SJSA1 (cell line): ENCODE measurements around the gene SMG5. TPM values are rescaled to one million over a fixed set of nuclear protein-coding genes. Genes with fewer than 3 reads are reported as not detected.

ENCODE experiments used
- DNase-seq, 2 experiments: peaks; one replicate each; pipeline ENCODE4 v3.0.0-alpha.2; 2015 to 2020; ENCODE audit warnings: low spot score in 2 of 2, low read depth in 1 of 2
- H3K27ac ChIP-seq: fragments of 250-450 bp; sonication (Bioruptor Pico); 2 replicates; pipeline ENCODE4 v1.5.1; 2020; ENCODE audit warnings: mild to moderate bottlenecking, moderate library complexity
- H3K27me3 ChIP-seq: fragments of 250-450 bp; sonication (Bioruptor Pico); replicated peaks from 2 replicates; pipeline ENCODE4 v1.5.1; 2020; ENCODE audit warnings: mild to moderate bottlenecking, moderate library complexity
- H3K36me3 ChIP-seq: fragments of 250-450 bp; sonication (Bioruptor Pico); 2 replicates; pipeline ENCODE4 v1.5.1; 2020; ENCODE audit warnings: mild to moderate bottlenecking
- H3K4me1 ChIP-seq: fragments of 250-450 bp; sonication (Bioruptor Pico); replicated peaks from 2 replicates; pipeline ENCODE4 v1.6.1; 2021; ENCODE audit warnings: mild to moderate bottlenecking
- H3K4me3 ChIP-seq: fragments of 250-450 bp; sonication (Bioruptor Pico); 2 replicates; pipeline ENCODE4 v1.5.1; 2020; ENCODE audit warnings: mild to moderate bottlenecking
- H3K9me3 ChIP-seq: fragments of 250-450 bp; sonication (Bioruptor Pico); replicated peaks from 2 replicates; pipeline ENCODE4 v1.5.1; 2020; ENCODE audit warnings: mild to moderate bottlenecking
- total RNA-seq: library from RNA; depleted of rRNA; stranded (reverse); fragments of >200 nt; shearing (Covaris generic); gene quantifications from 2 replicates; pipeline ENCODE4 v1.2.3, GENCODE V29; 2014; rRNA removed

SMG5 gene
- total RNA-seq, 1 experiment from 2014 or later: 68.2 TPM

GRCh38 chr1:156211243-156211642 lies 71.4 kb downstream of the SMG5 start:
- Histone ChIP-seq H3K4me3 (no peak overlapping the region), H3K27ac (no peak overlapping the region), H3K9me3 (no peaks in the 10 kb centered on the region), H3K36me3 (peaks cover 72% of the 10 kb centered on the region), H3K27me3 (no peaks in the 10 kb centered on the region), H3K4me1 (peaks cover 15% of the 10 kb centered on the region)
- DNase-seq: no peak

- no peak for DNase-seq
- Histone ChIP-seq H3K9me3 (no peaks in the 10 kb centered on the region), H3K27me3 (no peaks in the 10 kb centered on the region), H3K4me1 (peaks cover 9% of the 10 kb centered on the region), H3K4me3 (no peak overlapping the region), H3K36me3 (peaks cover 78% of the 10 kb centered on the region), H3K27ac (no peak overlapping the region)
Measured at GRCh38 chr1:156204686-156205085, 77.9 kb downstream of the SMG5 start.

DNA sequence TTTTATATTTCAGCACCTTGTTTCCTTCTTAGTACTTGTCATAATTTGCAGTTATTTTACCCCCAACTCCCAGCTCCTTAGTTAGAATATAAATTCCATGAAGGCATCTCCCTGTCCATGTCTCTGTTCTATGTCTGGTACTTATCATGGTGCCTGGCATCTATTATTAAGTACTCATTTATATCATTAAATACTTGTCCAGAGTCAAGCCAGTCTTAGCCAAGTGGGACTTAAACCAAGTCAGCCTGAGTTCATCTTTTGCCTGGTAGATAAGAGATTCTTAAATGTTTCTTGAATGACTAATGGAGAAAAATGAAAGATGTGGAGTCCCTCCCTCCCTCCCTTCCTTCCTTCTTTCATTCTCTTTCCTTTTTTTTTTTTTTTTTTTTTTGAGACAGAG lies 79.3 kb downstream of the SMG5 start:
- H3K9me3 ChIP-seq: no peaks in the 10 kb centered on the region
- H3K27me3 ChIP-seq: no peaks in the 10 kb centered on the region
- 0 out of 2 replicates have a peak overlapping the region, but pooled peaks have one; percentile 29 for H3K27ac ChIP-seq
- H3K4me1 ChIP-seq: peaks cover 9% of the 10 kb centered on the region
- peaks cover 74% of the 10 kb centered on the region for H3K36me3 ChIP-seq
- DNase-seq: no peak
- H3K4me3 ChIP-seq: no peak overlapping the region

DNA sequence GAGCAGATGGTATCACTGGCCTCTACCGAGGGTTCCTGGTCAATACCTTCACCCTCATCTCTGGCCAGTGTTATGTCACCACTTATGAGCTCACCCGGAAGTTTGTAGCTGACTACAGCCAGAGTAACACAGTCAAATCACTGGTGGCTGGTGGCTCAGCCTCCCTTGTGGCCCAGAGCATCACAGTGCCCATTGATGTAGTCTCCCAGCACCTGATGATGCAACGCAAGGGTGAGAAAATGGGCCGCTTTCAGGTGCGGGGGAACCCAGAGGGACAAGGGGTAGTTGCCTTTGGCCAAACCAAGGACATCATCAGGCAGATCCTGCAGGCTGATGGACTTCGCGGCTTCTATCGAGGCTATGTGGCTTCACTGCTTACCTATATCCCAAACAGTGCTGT lies 82.6 kb downstream of the SMG5 start:
- DNase-seq: no peak
- H3K36me3 ChIP-seq: peaks cover 63% of the 10 kb centered on the region
- H3K4me1 ChIP-seq: peaks cover 9% of the 10 kb centered on the region

More for the DNA sequence above, 82.6 kb downstream of the SMG5 start:
- Histone ChIP-seq H3K9me3 (no peaks in the 10 kb centered on the region), H3K4me3 (no peak overlapping the region), H3K27me3 (no peaks in the 10 kb centered on the region), H3K27ac (no peak overlapping the region)

Other genes starting within 250 kb of the SMG5 start
- 11.4 and 18.2 TPM in 2 replicates for gene UBQLN4, start 229.0 kb downstream of the SMG5 start, total RNA-seq
- gene LAMTOR2, start 228.0 kb downstream of the SMG5 start, total RNA-seq: 49.0 and 55.8 TPM in 2 replicates
- gene RAB25, start 221.7 kb downstream of the SMG5 start, total RNA-seq: not detected in 2 replicates
- 0.13 and 1.1 TPM in 2 replicates for gene MEX3A, start 200.4 kb downstream of the SMG5 start, total RNA-seq
- gene LMNA, start 168.1 kb downstream of the SMG5 start, total RNA-seq: 944 and 992 TPM in 2 replicates
- 0.16 and 1.8 TPM in 2 replicates for gene SEMA4A, start 129.2 kb downstream of the SMG5 start, total RNA-seq
- gene SLC25A44, start 88.7 kb downstream of the SMG5 start, total RNA-seq: 16.4 and 17.9 TPM in 2 replicates
- gene PMF1, start 69.8 kb downstream of the SMG5 start, total RNA-seq: 85.6 and 100 TPM in 2 replicates
- not detected in 2 replicates for gene BGLAP, start 40.6 kb downstream of the SMG5 start, total RNA-seq
- gene PAQR6, start 34.8 kb downstream of the SMG5 start, total RNA-seq: 0.16 and 0.32 TPM in 2 replicates
- gene TMEM79, start 1.5 kb upstream of the SMG5 start, total RNA-seq: 0.69 and 1.9 TPM in 2 replicates
- 30.0 and 32.0 TPM in 2 replicates for gene GLMP, start 12.9 kb upstream of the SMG5 start, total RNA-seq
- not detected in 2 replicates for gene VHLL, start 16.5 kb upstream of the SMG5 start, total RNA-seq
- 406 and 520 TPM in 2 replicates for gene CCT3, start 55.5 kb upstream of the SMG5 start, total RNA-seq
- not detected in 2 replicates for gene TSACC, start 55.7 kb upstream of the SMG5 start, total RNA-seq
- not detected in 2 replicates for gene RHBG, start 86.4 kb upstream of the SMG5 start, total RNA-seq
- gene MEF2D, start 217.9 kb upstream of the SMG5 start, total RNA-seq: 7.0 and 9.8 TPM in 2 replicates